HUDEP-2 (cell line): ENCODE measurements around the gene CPLX3.
"Not testable (repeated sequence)": the region's sequence is repeated elsewhere in the genome, so short reads cannot be mapped to it uniquely, and the experiment has no call there.

Experiments
- DNase-seq, 76 experiments: peaks; one replicate each; lab custom pipeline; 2025; ENCODE audit not compliant: unreplicated experiment in 76 of 76; lab: John Stamatoyannopoulos, UW

The CPLX3 gene

GRCh38 chr15:74826364-74826819 is at the start of gene CPLX3:
TSS of gene CPLX3 (plus strand) at chr15:74826627. CDS start at chr15:74826704, 77 bp downstream.
- DNase-seq: peak in 24 of 76 experiments; percentile 5 to 49 (median 21)

GRCh38 chr15:74776821-74777768 is 49.3 kb upstream of the CPLX3 start:
- DNase-seq: no peak

- no peak for DNase-seq
Observed at GRCh38 chr15:74777769-74778598, 48.4 kb upstream of the CPLX3 start.

- DNase-seq: no peak
Observed at GRCh38 chr15:74778599-74778970, 47.8 kb upstream of the CPLX3 start.

GRCh38 chr15:74779162-74779648 is 47.2 kb upstream of the CPLX3 start:
- no peak for DNase-seq

GRCh38 chr15:74780523-74781430 is 45.6 kb upstream of the CPLX3 start:
- DNase-seq: no peak

GRCh38 chr15:74781431-74782258 is 44.8 kb upstream of the CPLX3 start, which contains the start of gene CSK:
TSS of gene CSK (plus strand) at chr15:74782080. CDS start at chr15:74798298, 16,218 bp downstream.
- peak in 55 of 76 experiments; percentile 11 to 76 (median 46) for DNase-seq

GRCh38 chr15:74782259-74783071 is 44.0 kb upstream of the CPLX3 start:
- DNase-seq: peak in 4 of 76 experiments; percentile 7 to 19 (median 14)

GRCh38 chr15:74783072-74783807 is 43.2 kb upstream of the CPLX3 start:
- DNase-seq: peak in 41 of 76 experiments; percentile 4 to 67 (median 34)

GRCh38 chr15:74783808-74784175 is 42.6 kb upstream of the CPLX3 start:
- DNase-seq: peak in 5 of 76 experiments; percentile 16 to 47 (median 34)

GRCh38 chr15:74784426-74785193 is 41.8 kb upstream of the CPLX3 start:
- no peak for DNase-seq

- no peak for DNase-seq
Observed at GRCh38 chr15:74785194-74786032, 41.0 kb upstream of the CPLX3 start.

GRCh38 chr15:74786081-74786480 is 40.3 kb upstream of the CPLX3 start:
- not testable (repeated sequence) for DNase-seq

GRCh38 chr15:74786551-74787165 is 39.8 kb upstream of the CPLX3 start:
- peak in 4 of 76 experiments; percentile 6 to 24 (median 22) for DNase-seq

- peak in 73 of 76 experiments; percentile 22 to 85 (median 68) for DNase-seq
Observed at GRCh38 chr15:74787251-74788041, 39.0 kb upstream of the CPLX3 start.
